NCI-H2227 treated with DMSO at 0.1 percent for 48 hours (cell line): ENCODE data around the gene PPHLN1.
"Not testable (repeated sequence)": the region's sequence is repeated elsewhere in the genome, so short reads cannot be mapped to it uniquely, and the experiment has no call there.

Experiments used
- DNase-seq: peaks from one replicate; lab custom pipeline; 2025; lab: John Stamatoyannopoulos, UW

The PPHLN1 gene

GRCh38 chr12:42322567-42322966 is 3.4 kb upstream of the PPHLN1 start:
- DNase-seq: no peak

GRCh38 chr12:42323856-42324255 is 2.1 kb upstream of the PPHLN1 start:
- DNase-seq: no peak

GRCh38 chr12:42325326-42325652 is 678 bp upstream of the PPHLN1 start:
- DNase-seq: no peak

- DNase-seq: no peak
Observed at GRCh38 chr12:42326541-42327226, 717 bp downstream of the PPHLN1 start.

- no peak for DNase-seq
Observed at GRCh38 chr12:42327227-42327590, 1.2 kb downstream of the PPHLN1 start.

GRCh38 chr12:42330097-42330496 is 4.1 kb downstream of the PPHLN1 start:
- not testable (repeated sequence) for DNase-seq

- DNase-seq: no peak
Observed at GRCh38 chr12:42332301-42333285, 6.6 kb downstream of the PPHLN1 start.

- no peak for DNase-seq
Observed at GRCh38 chr12:42336286-42336685, 10.3 kb downstream of the PPHLN1 start.

GRCh38 chr12:42338280-42338679 is 12.3 kb downstream of the PPHLN1 start:
- no peak for DNase-seq

GRCh38 chr12:42342028-42342427 is 16.1 kb downstream of the PPHLN1 start:
- DNase-seq: no peak

- no peak for DNase-seq
Observed at GRCh38 chr12:42343721-42344120, 17.8 kb downstream of the PPHLN1 start.

GRCh38 chr12:42346403-42347002 is 20.5 kb downstream of the PPHLN1 start:
- DNase-seq: no peak

- DNase-seq: not testable (repeated sequence)
Observed at GRCh38 chr12:42349119-42350020, 23.4 kb downstream of the PPHLN1 start.

- DNase-seq: not testable (repeated sequence)
Observed at GRCh38 chr12:42350021-42350407, 24.0 kb downstream of the PPHLN1 start.

GRCh38 chr12:42356344-42356743 is 30.4 kb downstream of the PPHLN1 start:
- no peak for DNase-seq

GRCh38 chr12:42360747-42361403 is 34.9 kb downstream of the PPHLN1 start:
- no peak for DNase-seq

GRCh38 chr12:42361909-42362646 is 36.1 kb downstream of the PPHLN1 start:
- DNase-seq: no peak

- DNase-seq: no peak
Observed at GRCh38 chr12:42362647-42363260, 36.8 kb downstream of the PPHLN1 start.

- DNase-seq: no peak
Observed at GRCh38 chr12:42364692-42365091, 38.7 kb downstream of the PPHLN1 start.

- DNase-seq: no peak
Observed at GRCh38 chr12:42365486-42365885, 39.5 kb downstream of the PPHLN1 start.
